ENCODE results near the gene ARMC9. TPM values are rescaled to one million over a fixed set of nuclear protein-coding genes. Genes with fewer than 3 reads are reported as not detected.

The ARMC9 gene
- total and polyA plus RNA-seq, 2 donors (not counting 3 experiments of a cell fraction or from before 2014, with no cell fraction given): 16.4 to 24.2 TPM

DNA sequence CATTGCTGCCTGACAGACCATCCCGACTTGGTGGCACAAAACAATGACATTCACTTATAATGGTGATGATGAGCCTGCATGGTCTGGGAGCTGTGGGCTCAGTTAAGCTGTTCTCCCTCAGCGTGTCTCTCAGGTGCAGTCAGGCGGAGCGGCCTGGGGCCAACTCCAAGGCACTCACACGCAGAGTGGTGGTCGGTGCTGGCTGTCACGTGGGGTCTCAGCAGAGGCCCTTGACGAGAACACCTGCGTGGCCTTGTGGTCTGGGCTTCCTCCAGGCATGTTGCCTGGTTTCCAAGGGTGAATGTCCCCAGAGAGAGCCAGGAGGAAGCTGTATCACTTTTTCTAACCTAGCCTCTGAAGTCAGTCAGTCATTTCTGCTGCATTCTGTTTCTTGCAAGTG lies 29.8 kb downstream of the ARMC9 start:
- intact Hi-C loops (cut with micrococcal nuclease) (no loop called here), dilution Hi-C loops (cut with MboI; ENCODE audit: extremely low pct_ligation_motif_present, low sequenced_read_pairs) (no loop called here)
- Histone ChIP-seq H3K27ac (ENCODE audit: insufficient read depth, low read depth, low read length) (no peak overlapping the region), H4K20me1 (replicated peaks; ENCODE audit: control insufficient read depth, extremely low read depth, insufficient read depth, low read length) (no peaks in the 10 kb centered on the region), H3K4me2 (ENCODE audit: insufficient read depth, low read length) (no peak overlapping the region), H3K4me3 (replicated peaks in 1 of 3; ENCODE audit: insufficient read depth in 1 of 3, low read depth in 1 of 3, low read length in 3 of 3) (no peak overlapping the region), H3K4me1 (ENCODE audit: control insufficient read depth, extremely low read depth, insufficient read depth, low read length) (no peaks in the 10 kb centered on the region), H3K9ac (replicated peaks; ENCODE audit: extremely low read depth, insufficient read depth, low read length) (no peak overlapping the region), H2AFZ (ENCODE audit: low read depth, low read length) (no peak overlapping the region), H3K27me3 (ENCODE audit: control insufficient read depth in 2 of 2, insufficient read depth in 2 of 2, low read length in 2 of 2) (no peaks in the 10 kb centered on the region), H3K79me2 (ENCODE audit: control insufficient read depth, insufficient read depth, low read length) (no peaks in the 10 kb centered on the region), H3K9me1 (replicated peaks; ENCODE audit: control insufficient read depth, extremely low read depth, insufficient read depth, low read length) (no peaks in the 10 kb centered on the region), H3K36me3 (ENCODE audit: control insufficient read depth in 2 of 2, extremely low read depth in 1 of 2, insufficient read depth in 2 of 2, low read length in 2 of 2) (no peaks in the 10 kb centered on the region), H3K9me3 (replicated peaks; ENCODE audit: control insufficient read depth, insufficient read depth, low read length) (no peaks in the 10 kb centered on the region)
- CTCF ChIA-PET: interaction anchor here (0.6 to 7.7 kb wide), 18 partner anchors 9 to 225 kb away, joined by 3 to 74 read pairs (median 4); no protein-coding TSS in a partner anchor
- no TSS peak for BruUV-seq (replicated peaks)
- DNase-seq (ENCODE audit: low read depth, low spot score) (no peak), FAIRE-seq (no peak)
- no peak for TF ChIP-seq POLR2AphosphoS5 (IDR thresholded peaks at IDR 0.05; ENCODE audit: insufficient read depth, low read depth, low read length)
- no peak for TF ChIP-seq FOS (IDR thresholded peaks at IDR 0.05; ENCODE audit: borderline replicate concordance, insufficient read depth, low read length)
- TF ChIP-seq, protein P1, sequence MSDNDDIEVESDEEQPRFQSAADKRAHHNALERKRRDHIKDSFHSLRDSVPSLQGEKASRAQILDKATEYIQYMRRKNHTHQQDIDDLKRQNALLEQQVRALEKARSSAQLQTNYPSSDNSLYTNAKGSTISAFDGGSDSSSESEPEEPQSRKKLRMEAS (IDR thresholded peaks at IDR 0.05; ENCODE audit: insufficient read depth, insufficient read length): no peak
- TF ChIP-seq EZH2 (IDR thresholded peaks at IDR 0.05; ENCODE audit: borderline replicate concordance, low read depth, low read length, severe bottlenecking): no peak
- no peak for TF ChIP-seq POLR2A (IDR thresholded peaks at IDR 0.05; ENCODE audit: low read depth, low read length)
- no peak for TF ChIP-seq GATA2 (IDR thresholded peaks at IDR 0.05; ENCODE audit: insufficient read depth, insufficient read length, low read depth, low read length)
- no peak for TF ChIP-seq MYC (IDR thresholded peaks at IDR 0.05; ENCODE audit: low read depth, low read length)
- TF ChIP-seq, protein P2, sequence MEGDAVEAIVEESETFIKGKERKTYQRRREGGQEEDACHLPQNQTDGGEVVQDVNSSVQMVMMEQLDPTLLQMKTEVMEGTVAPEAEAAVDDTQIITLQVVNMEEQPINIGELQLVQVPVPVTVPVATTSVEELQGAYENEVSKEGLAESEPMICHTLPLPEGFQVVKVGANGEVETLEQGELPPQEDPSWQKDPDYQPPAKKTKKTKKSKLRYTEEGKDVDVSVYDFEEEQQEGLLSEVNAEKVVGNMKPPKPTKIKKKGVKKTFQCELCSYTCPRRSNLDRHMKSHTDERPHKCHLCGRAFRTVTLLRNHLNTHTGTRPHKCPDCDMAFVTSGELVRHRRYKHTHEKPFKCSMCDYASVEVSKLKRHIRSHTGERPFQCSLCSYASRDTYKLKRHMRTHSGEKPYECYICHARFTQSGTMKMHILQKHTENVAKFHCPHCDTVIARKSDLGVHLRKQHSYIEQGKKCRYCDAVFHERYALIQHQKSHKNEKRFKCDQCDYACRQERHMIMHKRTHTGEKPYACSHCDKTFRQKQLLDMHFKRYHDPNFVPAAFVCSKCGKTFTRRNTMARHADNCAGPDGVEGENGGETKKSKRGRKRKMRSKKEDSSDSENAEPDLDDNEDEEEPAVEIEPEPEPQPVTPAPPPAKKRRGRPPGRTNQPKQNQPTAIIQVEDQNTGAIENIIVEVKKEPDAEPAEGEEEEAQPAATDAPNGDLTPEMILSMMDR (IDR thresholded peaks at IDR 0.05; ENCODE audit: extremely low read depth in 1 of 2, insufficient read depth in 1 of 2, low read depth in 1 of 2, low read length in 2 of 2): no peak
- TF ChIP-seq JUN (IDR thresholded peaks at IDR 0.05; ENCODE audit: borderline replicate concordance, insufficient read depth, insufficient read length, low read depth): no peak
- POLR2A ChIA-PET: no interaction called here

Measured in endothelial cell of umbilical vein (primary cell).